ENCODE measurements around the gene PRSS27.

GRCh38 chr16:2713523-2713922 is 6.5 kb downstream of the PRSS27 start:
- TF ChIP-seq, protein P1, sequence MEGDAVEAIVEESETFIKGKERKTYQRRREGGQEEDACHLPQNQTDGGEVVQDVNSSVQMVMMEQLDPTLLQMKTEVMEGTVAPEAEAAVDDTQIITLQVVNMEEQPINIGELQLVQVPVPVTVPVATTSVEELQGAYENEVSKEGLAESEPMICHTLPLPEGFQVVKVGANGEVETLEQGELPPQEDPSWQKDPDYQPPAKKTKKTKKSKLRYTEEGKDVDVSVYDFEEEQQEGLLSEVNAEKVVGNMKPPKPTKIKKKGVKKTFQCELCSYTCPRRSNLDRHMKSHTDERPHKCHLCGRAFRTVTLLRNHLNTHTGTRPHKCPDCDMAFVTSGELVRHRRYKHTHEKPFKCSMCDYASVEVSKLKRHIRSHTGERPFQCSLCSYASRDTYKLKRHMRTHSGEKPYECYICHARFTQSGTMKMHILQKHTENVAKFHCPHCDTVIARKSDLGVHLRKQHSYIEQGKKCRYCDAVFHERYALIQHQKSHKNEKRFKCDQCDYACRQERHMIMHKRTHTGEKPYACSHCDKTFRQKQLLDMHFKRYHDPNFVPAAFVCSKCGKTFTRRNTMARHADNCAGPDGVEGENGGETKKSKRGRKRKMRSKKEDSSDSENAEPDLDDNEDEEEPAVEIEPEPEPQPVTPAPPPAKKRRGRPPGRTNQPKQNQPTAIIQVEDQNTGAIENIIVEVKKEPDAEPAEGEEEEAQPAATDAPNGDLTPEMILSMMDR (IDR thresholded peaks at IDR 0.05), result no peak
- no peak for TF ChIP-seq POLR2A (IDR thresholded peaks at IDR 0.05)
